ENCODE data around the gene GPR152.
"Not testable (repeated sequence)": the region's sequence is repeated elsewhere in the genome, so short reads cannot be mapped to it uniquely, and the experiment has no call there.

GPR152 gene

DNA sequence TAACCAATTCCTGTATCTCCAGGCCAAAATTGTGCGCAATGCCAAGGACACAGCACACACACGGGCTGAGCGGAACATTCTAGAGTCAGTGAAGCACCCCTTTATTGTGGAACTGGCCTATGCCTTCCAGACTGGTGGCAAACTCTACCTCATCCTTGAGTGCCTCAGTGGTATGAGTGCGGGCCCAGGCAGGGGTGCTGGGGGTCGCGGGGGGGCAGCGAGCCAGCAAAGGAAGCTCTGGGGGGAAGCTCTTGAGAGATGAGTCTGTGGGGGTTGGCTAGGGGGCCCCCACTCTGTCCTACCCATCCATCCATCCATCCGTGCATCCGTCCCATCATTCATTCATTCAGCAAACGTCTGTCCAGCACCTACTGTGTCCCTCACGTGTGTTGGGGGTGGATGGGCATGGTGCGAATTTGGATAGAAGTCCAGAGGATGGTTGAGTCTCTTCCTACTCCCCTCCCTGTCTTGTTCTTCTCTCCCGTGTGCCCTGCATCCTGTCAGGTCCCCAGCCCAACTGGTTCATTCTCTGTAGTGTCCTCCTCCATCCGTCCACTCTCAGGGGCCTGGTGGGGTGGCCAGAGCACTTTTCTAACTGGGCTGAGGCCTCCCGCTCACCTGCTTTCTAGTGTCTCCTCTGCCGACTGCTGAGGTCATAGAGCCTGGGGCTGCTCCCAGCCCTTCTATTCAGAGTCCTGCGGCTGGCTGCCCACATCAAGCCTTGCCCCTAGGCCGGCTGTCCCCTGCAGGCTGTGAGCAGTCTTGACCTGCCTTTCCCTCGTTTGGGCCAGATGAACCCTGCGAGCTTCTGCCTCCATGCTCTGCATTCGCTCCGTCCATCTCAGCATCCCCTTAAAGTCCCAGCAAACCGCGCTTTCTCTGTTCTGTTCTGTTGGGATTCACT is 20.9 kb downstream of the GPR152 start:
- no peaks in the 10 kb centered on the region for H3K36me3 ChIP-seq (ENCODE audit: insufficient read depth)
- no peaks in the 10 kb centered on the region for H3K27me3 ChIP-seq (ENCODE audit: insufficient read depth, low read depth)
- TF ChIP-seq, protein P1, sequence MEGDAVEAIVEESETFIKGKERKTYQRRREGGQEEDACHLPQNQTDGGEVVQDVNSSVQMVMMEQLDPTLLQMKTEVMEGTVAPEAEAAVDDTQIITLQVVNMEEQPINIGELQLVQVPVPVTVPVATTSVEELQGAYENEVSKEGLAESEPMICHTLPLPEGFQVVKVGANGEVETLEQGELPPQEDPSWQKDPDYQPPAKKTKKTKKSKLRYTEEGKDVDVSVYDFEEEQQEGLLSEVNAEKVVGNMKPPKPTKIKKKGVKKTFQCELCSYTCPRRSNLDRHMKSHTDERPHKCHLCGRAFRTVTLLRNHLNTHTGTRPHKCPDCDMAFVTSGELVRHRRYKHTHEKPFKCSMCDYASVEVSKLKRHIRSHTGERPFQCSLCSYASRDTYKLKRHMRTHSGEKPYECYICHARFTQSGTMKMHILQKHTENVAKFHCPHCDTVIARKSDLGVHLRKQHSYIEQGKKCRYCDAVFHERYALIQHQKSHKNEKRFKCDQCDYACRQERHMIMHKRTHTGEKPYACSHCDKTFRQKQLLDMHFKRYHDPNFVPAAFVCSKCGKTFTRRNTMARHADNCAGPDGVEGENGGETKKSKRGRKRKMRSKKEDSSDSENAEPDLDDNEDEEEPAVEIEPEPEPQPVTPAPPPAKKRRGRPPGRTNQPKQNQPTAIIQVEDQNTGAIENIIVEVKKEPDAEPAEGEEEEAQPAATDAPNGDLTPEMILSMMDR (conservative IDR thresholded peaks at IDR 0.05; ENCODE audit: low read depth, low read length) = no peak
- no peak overlapping the region for H3K27ac ChIP-seq
- no peaks in the 10 kb centered on the region for H4K20me1 ChIP-seq (ENCODE audit: insufficient read depth)
- no peak overlapping the region for H2AFZ ChIP-seq (ENCODE audit: low read depth)
- H3K4me2 ChIP-seq = no peak overlapping the region
- peaks cover 8% of the 10 kb centered on the region for H3K4me1 ChIP-seq (ENCODE audit: low read depth, poor library complexity, severe bottlenecking)
- no peak overlapping the region for H3K4me3 ChIP-seq (IDR thresholded peaks at IDR 0.05; ENCODE audit: insufficient read depth, low read depth, low read length)
- H3K9ac ChIP-seq = no peak overlapping the region
- peaks cover 19% of the 10 kb centered on the region for H3K79me2 ChIP-seq (ENCODE audit: insufficient read depth, low read depth)

DNA sequence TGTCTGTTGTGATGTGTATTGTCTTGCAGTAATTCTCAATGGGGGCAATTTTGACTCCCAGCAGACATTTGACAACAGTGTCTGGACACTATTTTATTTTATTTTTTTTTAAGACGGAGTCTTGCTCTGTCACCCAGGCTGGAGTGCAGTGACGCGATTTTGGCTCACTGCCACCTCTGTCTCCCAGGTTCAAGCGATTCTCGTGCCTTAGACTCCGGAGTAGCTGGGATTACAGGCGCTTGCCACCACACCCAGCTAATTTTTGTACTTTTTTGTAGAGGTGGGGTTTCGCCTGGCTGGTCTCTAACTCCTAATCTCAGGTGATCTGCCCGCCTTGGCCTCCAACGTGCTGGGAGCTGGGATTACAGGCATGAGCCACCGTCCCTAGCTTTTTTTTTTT is 22.8 kb downstream of the GPR152 start:
- Histone ChIP-seq H3K4me1 (ENCODE audit: low read depth, poor library complexity, severe bottlenecking) (peaks cover 8% of the 10 kb centered on the region), H3K79me2 (ENCODE audit: insufficient read depth, low read depth) (peaks cover 19% of the 10 kb centered on the region), H3K4me3 (IDR thresholded peaks at IDR 0.05; ENCODE audit: insufficient read depth, low read depth, low read length) (no peak overlapping the region), H2AFZ (ENCODE audit: low read depth) (no peak overlapping the region), H3K36me3 (ENCODE audit: insufficient read depth) (no peaks in the 10 kb centered on the region), H3K27me3 (ENCODE audit: insufficient read depth, low read depth) (no peaks in the 10 kb centered on the region), H3K9ac (no peak overlapping the region), H3K4me2 (no peak overlapping the region; the same call in 1 of the 2 replicates), H4K20me1 (ENCODE audit: insufficient read depth) (no peaks in the 10 kb centered on the region), H3K27ac (no peak overlapping the region)
- TF ChIP-seq, protein P1 (conservative IDR thresholded peaks at IDR 0.05; ENCODE audit: low read depth, low read length) = no peak

- Histone ChIP-seq H2AFZ (ENCODE audit: low read depth) (no peak overlapping the region), H3K4me1 (ENCODE audit: low read depth, poor library complexity, severe bottlenecking) (peaks cover 8% of the 10 kb centered on the region), H3K36me3 (ENCODE audit: insufficient read depth) (no peaks in the 10 kb centered on the region), H3K79me2 (ENCODE audit: insufficient read depth, low read depth) (peaks cover 19% of the 10 kb centered on the region), H3K4me2 (peak overlapping the region; percentile 71), H3K27me3 (ENCODE audit: insufficient read depth, low read depth) (no peaks in the 10 kb centered on the region), H3K4me3 (IDR thresholded peaks at IDR 0.05; ENCODE audit: insufficient read depth, low read depth, low read length) (no peak overlapping the region), H3K27ac (no peak overlapping the region), H3K9ac (peak overlapping the region; percentile 77), H4K20me1 (ENCODE audit: insufficient read depth) (no peaks in the 10 kb centered on the region)
- TF ChIP-seq, protein P1 (conservative IDR thresholded peaks at IDR 0.05; ENCODE audit: low read depth, low read length) = no peak
Observed at GRCh38 chr11:67429038-67429668, 23.4 kb downstream of the GPR152 start.

GRCh38 chr11:67428052-67429001 is 24.2 kb downstream of the GPR152 start, which contains the start of gene RPS6KB2:
TSS of gene RPS6KB2 (plus strand) at chr11:67428494. CDS start at chr11:67428546, 52 bp downstream.
- H3K4me1 ChIP-seq (ENCODE audit: low read depth, poor library complexity, severe bottlenecking) = peaks cover 8% of the 10 kb centered on the region
- H3K36me3 ChIP-seq (ENCODE audit: insufficient read depth) = no peaks in the 10 kb centered on the region
- TF ChIP-seq, protein P1 (conservative IDR thresholded peaks at IDR 0.05; ENCODE audit: low read depth, low read length) = no peak
- no peak within 1 kb of the TSS for H3K4me3 ChIP-seq (IDR thresholded peaks at IDR 0.05; ENCODE audit: insufficient read depth, low read depth, low read length)
- peaks cover 19% of the 10 kb centered on the region for H3K79me2 ChIP-seq (ENCODE audit: insufficient read depth, low read depth)
- peak within 1 kb of the TSS; percentile 77 for H3K9ac ChIP-seq
- peak within 1 kb of the TSS; percentile 71 for H3K4me2 ChIP-seq
- peak within 1 kb of the TSS; percentile 74 for H2AFZ ChIP-seq (ENCODE audit: low read depth)
- H3K27ac ChIP-seq = peak within 1 kb of the TSS; percentile 72
- H3K27me3 ChIP-seq (ENCODE audit: insufficient read depth, low read depth) = no peaks in the 10 kb centered on the region
- H4K20me1 ChIP-seq (ENCODE audit: insufficient read depth) = no peaks in the 10 kb centered on the region

DNA sequence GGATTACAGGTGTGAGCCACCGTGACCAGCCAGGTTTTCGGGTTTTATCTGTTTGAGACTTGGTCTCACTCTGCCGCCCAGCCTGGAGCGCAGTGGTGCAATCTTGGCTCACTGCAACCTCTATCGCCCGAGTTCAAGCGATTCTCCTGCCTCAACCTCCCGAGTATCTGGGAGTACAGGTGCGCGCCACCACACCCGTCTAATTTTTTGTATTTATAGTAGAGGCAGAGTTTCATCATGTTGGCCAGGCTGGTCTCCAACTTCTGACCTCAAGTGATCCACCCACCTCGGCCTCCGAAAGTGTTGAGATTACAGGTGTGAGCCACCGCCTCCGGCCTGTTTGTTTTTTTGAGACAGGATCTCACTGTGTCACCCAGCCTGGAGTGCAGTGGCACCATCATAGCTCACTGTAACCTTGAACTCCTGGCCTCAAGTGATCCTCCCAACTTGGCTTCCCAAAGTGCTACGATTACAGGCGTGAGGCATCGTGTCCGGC is 25.1 kb downstream of the GPR152 start:
- H3K4me1 ChIP-seq (ENCODE audit: low read depth, poor library complexity, severe bottlenecking); H3K4me3 ChIP-seq (IDR thresholded peaks at IDR 0.05; ENCODE audit: insufficient read depth, low read depth, low read length); H4K20me1 ChIP-seq (ENCODE audit: insufficient read depth); H3K27me3 ChIP-seq (ENCODE audit: insufficient read depth, low read depth); H3K36me3 ChIP-seq (ENCODE audit: insufficient read depth): not testable (repeated sequence)
- Histone ChIP-seq H3K27ac (peak overlapping the region; percentile 72), H3K9ac (peak overlapping the region; percentile 77; the same call in 1 of the 2 replicates), H3K79me2 (ENCODE audit: insufficient read depth, low read depth) (peaks cover 19% of the 10 kb centered on the region), H3K4me2 (peak overlapping the region; percentile 59), H2AFZ (ENCODE audit: low read depth) (peak overlapping the region; percentile 74)

All from KMS-11 (cell line).